HG03280 (cell line): ENCODE measurements around the gene ST6GALNAC1.

Experiments used
- ATAC-seq: cut with Tn5 transposase; IDR thresholded peaks from one replicate; pipeline ENCODE4 v1.9.1; 2021; ENCODE audit warnings: mild to moderate bottlenecking, moderate library complexity; ENCODE audit not compliant: unreplicated experiment

The ST6GALNAC1 gene

DNA sequence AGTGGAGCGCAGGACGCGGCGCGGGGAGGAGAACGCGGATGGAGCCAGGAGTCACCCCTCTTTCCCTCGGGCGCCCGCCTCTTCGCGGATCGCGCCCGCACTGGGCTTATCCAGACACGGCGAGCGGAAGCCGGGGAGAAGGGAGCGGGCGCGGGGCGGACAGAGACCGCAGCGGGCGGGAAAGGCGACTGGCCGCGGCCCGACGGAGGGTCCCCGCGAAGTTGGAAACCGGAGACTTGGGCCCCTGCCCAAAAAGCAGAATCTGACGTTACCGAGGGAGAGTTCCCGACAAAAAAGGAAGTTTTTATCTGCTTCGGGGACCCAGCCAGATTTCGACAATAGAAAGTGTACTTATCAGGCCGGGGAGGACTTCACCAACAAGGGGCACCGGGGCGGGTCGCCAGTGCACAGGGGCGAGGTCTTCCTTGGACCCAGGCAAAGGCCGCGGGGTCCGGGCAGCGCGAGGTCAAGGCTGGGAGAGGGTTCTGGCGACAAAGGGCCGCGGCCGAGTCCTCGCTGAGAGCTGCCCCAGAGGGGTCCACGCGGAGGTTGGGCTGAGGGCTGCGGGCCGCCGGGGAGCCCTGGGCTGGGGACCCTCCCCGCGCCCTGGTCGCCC, 58.4 kb downstream of the ST6GALNAC1 start:
- no peak for ATAC-seq

DNA sequence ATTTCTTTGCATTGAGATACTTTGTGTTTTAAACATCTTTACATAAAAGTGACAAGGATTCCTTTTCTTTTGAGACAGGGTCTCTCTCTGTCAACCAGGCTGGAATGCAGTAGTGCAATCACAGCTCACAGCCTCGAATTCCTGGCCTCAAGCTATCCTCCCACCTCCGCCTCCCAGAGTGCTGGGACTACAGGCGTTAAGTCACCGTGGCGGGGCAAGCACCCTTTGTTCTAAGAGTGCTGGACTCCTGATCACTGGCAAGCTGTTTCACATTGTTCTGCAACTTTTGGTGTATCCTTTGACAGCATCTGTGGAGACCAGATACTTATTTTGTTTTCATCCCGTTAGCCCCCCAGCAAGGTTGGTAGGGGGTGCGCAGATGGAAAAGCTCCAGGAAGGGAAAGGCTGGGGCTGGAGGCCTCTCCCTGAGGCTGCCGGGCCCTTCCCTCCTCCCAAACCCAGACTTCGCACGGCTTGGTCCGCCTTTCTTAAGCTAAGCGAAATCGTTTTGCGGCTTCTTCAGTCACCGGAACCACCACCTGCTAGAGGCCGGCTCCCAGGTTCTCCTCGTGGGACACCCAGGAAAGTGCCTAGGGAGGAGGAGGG, 59.0 kb downstream of the ST6GALNAC1 start:
- ATAC-seq: no peak

DNA sequence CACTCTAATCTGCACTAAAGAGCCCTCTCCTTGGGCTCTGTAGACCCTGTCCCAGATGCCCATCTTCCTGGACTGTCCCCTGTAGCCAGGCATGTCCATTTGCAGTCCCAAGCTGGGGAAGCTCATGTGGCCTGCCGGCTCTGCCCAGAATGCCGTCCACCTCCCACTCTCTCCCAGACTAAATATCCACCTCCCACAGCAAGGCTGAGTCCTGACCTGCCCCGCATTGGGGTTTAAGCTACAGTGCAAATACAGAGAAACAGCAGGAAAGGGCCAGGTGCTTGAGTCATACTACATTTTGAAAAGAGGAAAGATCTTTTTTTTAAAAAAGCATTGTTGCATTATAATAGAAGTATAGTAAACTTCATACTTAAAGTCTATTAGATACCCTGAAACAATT, 60.9 kb downstream of the ST6GALNAC1 start:
- no peak for ATAC-seq

DNA sequence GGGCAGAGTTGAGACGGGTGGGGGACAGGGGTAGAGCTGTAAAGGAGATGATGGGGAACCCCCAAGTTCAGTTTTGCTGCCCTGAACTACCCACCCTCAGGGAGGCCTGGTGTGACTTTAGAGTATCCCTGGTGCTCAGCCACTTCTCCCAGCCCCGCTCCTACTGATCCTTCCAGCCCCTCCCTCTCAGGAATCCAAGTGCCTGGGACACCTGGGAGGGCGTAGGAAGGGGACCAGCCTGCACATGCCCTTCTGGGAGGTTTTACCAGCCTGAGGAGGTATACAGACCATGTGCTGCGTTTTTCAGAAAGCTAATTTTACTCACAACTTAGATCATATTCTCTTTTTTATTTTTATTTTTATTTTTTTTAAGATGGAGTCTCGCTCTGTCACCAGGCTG, 62.0 kb downstream of the ST6GALNAC1 start:
- no peak for ATAC-seq

DNA sequence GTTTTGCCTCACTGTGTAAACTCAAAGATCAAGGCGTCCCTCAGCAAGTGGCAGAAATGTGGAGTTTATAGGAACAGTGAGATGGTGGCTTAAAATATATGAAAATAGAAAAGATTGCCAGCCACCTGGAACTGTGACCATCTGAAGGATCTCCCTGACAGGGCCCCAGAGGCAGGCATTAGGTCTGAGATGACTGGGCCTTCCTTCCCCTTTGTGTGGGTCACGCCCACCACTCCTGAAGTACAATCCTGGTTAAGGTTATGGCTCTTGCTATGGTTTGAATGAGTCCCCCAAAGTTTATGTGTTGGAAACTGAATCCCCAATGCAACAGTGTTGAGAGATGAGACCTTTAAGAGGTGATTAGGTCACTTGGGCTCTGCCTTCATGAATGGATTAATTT, 64.3 kb downstream of the ST6GALNAC1 start:
- no peak for ATAC-seq

DNA sequence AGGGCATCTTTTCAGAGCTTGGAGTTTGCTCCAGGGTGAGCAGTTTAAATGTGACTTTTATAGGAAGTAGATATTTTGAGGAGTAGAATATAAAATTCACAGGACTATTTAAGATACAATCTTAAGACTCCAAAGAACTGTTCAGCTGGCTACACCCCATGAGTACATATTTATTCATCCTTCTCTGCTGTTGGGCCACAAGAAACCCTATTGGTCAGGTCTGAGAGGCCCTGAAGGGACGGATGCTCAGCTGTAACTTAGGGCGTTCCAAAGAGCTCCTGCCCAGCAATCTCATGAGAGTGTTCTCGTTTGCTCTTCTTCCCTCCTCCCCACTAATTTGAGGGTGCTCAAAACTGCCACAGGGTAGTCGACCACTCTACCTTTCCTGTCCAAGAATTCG, 65.2 kb downstream of the ST6GALNAC1 start:
- ATAC-seq: no peak

DNA sequence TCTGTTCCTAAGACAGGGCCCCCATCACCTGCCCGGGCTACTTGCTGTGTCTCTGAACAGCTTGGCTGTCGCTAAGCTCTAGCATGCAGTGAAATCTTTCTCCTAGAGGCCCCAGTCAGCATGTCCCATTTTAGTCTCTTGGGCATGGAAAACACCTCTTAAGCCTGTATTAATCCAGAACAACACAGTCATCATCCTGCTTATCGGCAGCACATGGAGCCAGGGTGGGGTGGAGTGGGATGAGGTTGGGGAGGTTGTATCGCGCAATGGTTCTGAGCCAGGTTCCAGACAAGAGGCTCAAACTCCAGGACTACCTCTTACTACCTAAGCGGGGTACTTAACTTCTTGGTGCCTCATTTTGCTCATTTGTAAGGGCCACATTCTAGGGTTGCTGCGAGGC, 65.7 kb downstream of the ST6GALNAC1 start:
- no peak for ATAC-seq

DNA sequence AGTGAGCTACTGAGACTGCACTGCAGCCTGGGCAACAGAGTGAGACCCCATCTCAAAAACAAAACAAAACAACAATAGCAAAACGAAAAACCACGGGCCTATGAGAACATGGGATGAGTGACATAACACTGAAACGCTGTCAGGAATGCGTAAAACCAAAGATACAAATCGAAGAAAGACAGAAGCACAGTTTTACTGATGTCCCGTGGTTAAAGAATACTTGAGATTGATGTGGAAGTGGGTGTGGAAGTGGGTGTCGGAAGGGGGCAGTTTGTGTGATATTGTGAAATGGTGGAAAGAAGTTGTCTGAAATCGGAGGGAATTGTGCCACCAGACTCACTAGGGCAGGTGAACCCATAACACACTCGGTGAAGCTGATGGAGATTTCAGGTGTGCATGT, 67.4 kb downstream of the ST6GALNAC1 start:
- no peak for ATAC-seq

DNA sequence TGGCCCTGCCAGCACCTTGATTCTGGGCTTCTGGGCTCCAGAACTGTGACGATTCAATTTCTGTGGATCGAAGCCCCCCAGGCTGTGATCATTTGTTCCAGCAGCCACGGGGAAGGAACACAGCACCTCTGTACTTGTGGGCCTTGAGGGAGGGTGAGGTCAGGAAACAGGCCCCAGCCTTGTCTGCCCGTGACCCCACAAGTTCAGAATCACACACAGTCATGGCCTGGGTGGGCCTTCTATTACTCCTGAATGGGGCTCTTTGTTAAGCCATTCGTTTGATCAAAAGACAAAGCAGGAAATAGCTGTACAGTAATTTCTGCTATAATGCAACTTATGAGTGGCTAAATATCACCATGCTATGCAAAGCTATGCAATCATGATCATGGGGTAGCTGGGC, 68.0 kb downstream of the ST6GALNAC1 start:
- ATAC-seq: no peak
